ENCODE data around the gene LIN52.

LIN52 gene

GRCh38 chr14:74239848-74240793 lies 155.4 kb downstream of the LIN52 start:
- DNase-seq = no peak

DNA sequence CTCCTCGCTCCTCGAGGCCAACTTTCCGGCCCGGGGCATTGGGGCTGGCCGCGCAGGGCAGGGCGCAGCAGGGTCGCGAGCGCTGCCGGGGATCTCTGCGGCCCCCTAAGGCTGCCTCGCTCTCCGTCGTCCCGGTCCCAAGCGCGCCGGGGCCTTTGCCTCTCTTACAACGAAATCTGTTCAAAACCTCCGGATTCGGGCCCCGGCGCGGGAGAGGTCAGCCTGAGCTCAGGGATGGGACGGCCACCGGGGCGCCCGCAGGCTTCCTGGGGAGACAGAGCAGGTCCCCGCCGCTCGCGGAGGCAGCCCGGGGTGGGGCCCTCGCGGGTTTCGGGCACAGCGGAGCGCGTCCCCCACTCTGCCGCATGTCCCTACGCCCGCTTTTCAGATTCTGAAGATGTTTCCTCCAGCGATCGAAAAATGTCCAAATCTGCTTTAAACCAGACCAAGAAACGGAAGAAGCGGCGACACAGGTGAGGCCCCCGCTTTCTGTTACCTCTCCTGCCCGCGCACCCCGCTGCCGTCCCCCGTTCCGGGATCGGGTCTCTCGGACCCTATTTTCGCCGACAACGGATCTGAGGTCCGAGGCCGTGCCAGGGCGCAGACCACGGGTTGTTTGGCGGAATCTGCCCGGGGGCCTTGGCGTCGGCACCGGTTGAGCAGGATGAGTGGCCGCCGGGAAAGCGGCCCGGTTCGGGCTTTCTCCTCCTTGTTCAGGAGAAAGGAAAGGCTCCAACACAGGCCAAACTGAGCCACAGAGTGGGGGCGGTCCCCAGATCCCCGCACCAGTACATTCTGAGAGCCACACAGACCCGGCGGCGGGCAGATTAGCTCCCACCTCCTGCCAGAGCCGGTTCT lies 156.3 kb downstream of the LIN52 start:
- DNase-seq = no peak

DNA sequence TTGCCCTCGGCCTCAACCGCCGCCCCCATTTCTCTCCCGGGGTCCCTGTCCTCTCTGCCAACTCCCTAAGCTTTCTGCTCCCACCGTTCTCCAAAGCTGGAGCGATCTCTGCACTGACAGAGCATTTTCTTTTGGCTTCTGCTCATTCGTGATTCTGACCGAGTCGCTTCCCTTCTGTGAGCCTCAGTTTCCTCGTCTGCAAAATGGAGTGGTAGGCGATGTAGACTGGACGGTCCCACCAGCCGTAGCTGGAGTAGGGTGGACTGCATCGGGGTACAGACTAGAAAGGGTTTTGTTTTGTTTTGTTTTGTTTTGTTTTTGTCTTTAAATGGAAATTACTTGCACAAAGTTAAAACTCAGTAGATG lies 156.9 kb downstream of the LIN52 start:
- no peak for DNase-seq

DNA sequence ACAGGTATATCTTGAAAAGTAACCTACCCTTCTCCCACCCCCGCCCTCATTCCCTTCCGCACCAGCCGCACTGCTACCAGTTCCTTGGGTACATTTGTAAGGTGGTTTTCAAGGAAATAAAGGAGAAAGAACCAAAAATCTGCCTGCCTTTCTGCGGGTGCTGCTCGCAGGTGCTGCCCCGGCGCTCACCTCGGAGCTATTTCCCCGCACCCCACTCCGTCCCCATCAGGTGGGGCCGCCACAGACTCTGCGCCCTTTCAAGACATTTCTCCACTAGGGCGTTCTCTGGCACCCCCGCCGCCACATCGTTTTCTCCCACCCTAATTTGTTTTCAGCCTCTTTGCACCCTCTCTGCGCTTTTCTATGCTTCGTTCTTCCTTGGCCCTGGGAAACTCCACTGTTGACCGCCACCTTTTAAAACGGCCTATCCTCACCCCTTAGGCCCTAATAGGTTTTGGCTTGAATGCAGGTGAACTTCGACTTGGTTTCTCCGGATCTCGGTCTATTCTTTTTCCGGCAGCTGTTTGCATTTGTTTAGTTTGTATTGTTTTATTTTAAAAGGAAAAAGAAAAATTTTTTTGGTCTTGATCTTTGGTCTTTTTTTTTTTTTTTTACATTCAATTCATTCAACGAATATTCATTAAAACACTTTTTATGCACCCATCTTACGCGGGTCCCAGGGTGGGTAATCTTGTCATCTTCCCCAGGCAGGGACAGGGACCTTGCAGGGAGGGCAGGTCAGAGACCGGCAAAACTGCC lies 157.4 kb downstream of the LIN52 start:
- no peak for DNase-seq

DNA sequence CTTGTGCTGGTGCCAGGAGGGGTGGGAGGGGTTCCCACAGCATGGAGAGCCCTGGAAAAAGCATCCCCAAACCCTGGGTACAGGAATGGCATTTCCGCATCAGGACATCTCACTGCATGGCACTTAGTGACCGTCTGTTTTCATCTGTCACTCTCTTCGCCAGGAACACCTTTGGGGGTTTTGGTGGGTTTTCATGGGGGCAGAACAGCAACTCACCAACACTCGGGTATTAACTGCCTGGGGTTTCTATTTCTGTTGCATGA lies 158.0 kb downstream of the LIN52 start:
- no peak for DNase-seq

DNA sequence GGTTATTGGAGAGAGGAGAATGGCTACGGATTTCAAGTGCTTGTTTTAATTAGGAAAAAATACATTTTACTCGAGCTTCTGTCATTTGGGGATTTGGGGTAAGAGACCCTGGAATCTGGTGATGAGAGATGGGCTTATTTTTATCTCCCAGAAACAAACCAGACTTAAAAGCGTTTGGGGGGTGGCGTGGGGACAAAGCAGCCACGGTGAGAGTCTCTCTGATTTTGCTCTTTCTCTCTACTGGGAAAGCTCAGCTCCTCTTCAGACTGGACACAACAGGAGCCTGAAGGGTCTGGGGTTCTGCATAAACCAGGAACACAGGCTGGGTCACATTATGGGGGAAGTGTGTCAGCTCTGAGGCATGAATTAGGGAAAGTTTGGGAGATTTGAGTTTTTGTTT lies 158.3 kb downstream of the LIN52 start:
- DNase-seq = no peak

GRCh38 chr14:74244115-74244514 lies 159.4 kb downstream of the LIN52 start:
- no peak for DNase-seq

GRCh38 chr14:74245292-74245691 lies 160.5 kb downstream of the LIN52 start:
- DNase-seq = no peak

GRCh38 chr14:74246542-74246941 lies 161.8 kb downstream of the LIN52 start:
- no peak for DNase-seq

DNA sequence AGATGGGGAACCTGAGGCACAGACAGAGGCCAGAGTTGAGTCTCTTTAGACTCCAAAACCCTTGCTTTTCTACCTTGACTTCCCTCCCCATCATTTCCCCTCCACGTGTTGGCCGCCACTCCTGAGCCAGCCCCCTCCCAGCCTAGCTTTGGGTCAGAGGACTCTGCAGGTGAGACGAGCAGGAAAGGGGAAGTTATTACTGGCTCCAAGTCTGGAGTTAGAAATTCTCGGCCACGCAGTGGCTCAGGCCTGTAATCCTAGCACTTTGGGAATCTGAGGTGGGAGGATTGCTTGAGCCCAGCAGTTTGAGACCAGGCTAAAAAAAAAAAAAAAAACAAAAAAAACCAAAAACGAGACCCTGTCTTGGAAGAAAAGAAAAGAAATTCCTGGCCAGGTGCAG lies 163.3 kb downstream of the LIN52 start:
- no peak for DNase-seq

GRCh38 chr14:74249433-74250375 lies 164.9 kb downstream of the LIN52 start:
- no peak for DNase-seq
